ENCODE measurements around the gene FCER2. TPM values are rescaled to one million over a fixed set of nuclear protein-coding genes. Genes with fewer than 3 reads are reported as not detected.
"Not testable (repeated sequence)": the region's sequence is repeated elsewhere in the genome, so short reads cannot be mapped to it uniquely, and the experiment has no call there.

FCER2 gene
- total RNA-seq, 3 donors from 2014 or later = 0.26 to 0.44 (median 0.29) TPM

- H3K4me3 ChIP-seq = no peak overlapping the region
- no peak for DNase-seq
- intact Hi-C loops (cut with DNase I, micrococcal nuclease) = no loop called here
- H3K9me3 ChIP-seq = no peaks in the 10 kb centered on the region
- no peaks in the 10 kb centered on the region for H3K4me1 ChIP-seq (ENCODE audit: low read depth)
- H3K36me3 ChIP-seq (ENCODE audit: low read depth) = no peaks in the 10 kb centered on the region
- TF ChIP-seq, protein P1, sequence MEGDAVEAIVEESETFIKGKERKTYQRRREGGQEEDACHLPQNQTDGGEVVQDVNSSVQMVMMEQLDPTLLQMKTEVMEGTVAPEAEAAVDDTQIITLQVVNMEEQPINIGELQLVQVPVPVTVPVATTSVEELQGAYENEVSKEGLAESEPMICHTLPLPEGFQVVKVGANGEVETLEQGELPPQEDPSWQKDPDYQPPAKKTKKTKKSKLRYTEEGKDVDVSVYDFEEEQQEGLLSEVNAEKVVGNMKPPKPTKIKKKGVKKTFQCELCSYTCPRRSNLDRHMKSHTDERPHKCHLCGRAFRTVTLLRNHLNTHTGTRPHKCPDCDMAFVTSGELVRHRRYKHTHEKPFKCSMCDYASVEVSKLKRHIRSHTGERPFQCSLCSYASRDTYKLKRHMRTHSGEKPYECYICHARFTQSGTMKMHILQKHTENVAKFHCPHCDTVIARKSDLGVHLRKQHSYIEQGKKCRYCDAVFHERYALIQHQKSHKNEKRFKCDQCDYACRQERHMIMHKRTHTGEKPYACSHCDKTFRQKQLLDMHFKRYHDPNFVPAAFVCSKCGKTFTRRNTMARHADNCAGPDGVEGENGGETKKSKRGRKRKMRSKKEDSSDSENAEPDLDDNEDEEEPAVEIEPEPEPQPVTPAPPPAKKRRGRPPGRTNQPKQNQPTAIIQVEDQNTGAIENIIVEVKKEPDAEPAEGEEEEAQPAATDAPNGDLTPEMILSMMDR (IDR thresholded peaks at IDR 0.05) = no peak
- no peak for ATAC-seq
Observed at GRCh38 chr19:7645656-7646425, 56.1 kb downstream of the FCER2 start.

DNA sequence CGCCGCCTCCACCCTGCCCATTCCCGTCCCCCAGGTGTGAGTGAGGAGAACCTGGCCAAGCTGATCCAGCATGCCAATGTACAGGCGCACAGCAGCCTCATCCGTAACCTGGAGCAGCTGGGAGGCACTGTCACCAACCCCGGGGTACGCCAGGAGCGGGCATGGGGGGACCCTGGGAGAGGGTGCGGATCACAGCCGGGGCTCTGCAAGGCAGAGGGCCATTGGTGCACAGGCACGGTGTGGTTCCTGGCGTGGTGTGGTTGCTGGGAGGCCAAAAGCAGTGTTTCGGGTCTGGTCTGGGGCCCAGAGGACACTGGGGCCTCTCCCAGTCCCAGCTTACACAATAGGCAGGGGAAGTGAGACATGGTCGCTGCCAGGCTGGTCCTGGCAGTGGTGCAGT is 56.8 kb downstream of the FCER2 start:
- no peak overlapping the region for H3K4me3 ChIP-seq
- TF ChIP-seq, protein P1 (IDR thresholded peaks at IDR 0.05) = no peak
- ATAC-seq (no peak), DNase-seq (peak in 1 of 3 donors; percentile 30)
- no peaks in the 10 kb centered on the region for H3K36me3 ChIP-seq (ENCODE audit: low read depth)
- H3K9me3 ChIP-seq = no peaks in the 10 kb centered on the region
- no peaks in the 10 kb centered on the region for H3K4me1 ChIP-seq (ENCODE audit: low read depth)
- intact Hi-C loops (cut with DNase I, micrococcal nuclease) = no loop called here

- ATAC-seq (no peak), DNase-seq (peak in 1 of 3 donors; percentile 27)
- Histone ChIP-seq H3K9me3 (no peaks in the 10 kb centered on the region), H3K4me3 (no peak overlapping the region), H3K36me3 (ENCODE audit: low read depth) (no peaks in the 10 kb centered on the region), H3K4me1 (ENCODE audit: low read depth) (no peaks in the 10 kb centered on the region)
- intact Hi-C loops (cut with DNase I, micrococcal nuclease) = no loop called here
- TF ChIP-seq, protein P1 (IDR thresholded peaks at IDR 0.05) = no peak
Observed at GRCh38 chr19:7644550-7644877, 57.4 kb downstream of the FCER2 start.

- H3K4me3 ChIP-seq; H3K36me3 ChIP-seq (ENCODE audit: low read depth); intact Hi-C loops (cut with DNase I, micrococcal nuclease); H3K4me1 ChIP-seq (ENCODE audit: low read depth); H3K9me3 ChIP-seq: not testable (repeated sequence)
- ATAC-seq = peak; percentile 46
- peak in 1 of 3 donors; percentile 53 for DNase-seq
Observed at GRCh38 chr19:7643629-7644549, 58.0 kb downstream of the FCER2 start.

DNA sequence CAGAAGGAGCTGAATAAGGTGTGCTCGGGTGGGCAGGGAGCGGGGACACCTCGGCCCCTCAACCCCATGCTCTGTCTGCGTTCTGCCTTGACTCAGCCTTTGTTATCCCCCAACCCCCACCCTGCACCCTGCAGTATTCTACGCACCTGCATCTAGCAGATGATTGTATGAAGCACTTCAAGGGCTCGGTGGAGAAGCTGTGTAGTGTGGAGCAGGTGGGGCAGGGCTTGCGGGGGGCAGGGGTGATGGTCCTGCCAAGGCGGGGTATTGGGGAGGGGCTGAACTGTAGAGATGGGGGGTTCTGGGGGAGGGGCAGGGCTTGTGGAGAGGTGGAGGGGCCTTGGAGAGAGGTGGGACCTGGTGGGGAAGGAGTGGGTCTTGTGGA is 58.9 kb downstream of the FCER2 start:
- ATAC-seq (no peak), DNase-seq (peak in 1 of 3 donors; percentile 20)
- H3K4me3 ChIP-seq = no peak overlapping the region
- TF ChIP-seq, protein P1 (IDR thresholded peaks at IDR 0.05) = no peak
- H3K36me3 ChIP-seq (ENCODE audit: low read depth) = no peaks in the 10 kb centered on the region
- intact Hi-C loops (cut with DNase I, micrococcal nuclease) = no loop called here
- no peaks in the 10 kb centered on the region for H3K4me1 ChIP-seq (ENCODE audit: low read depth)
- no peaks in the 10 kb centered on the region for H3K9me3 ChIP-seq
